KMS-11 (cell line): ENCODE results near the gene MRPS10.
"Not testable (repeated sequence)": the region's sequence is repeated elsewhere in the genome, so short reads cannot be mapped to it uniquely, and the experiment has no call there.

Source experiments
- H2AFZ ChIP-seq: fragments of 200-600 bp; sonication (generic); 2 replicates; pipeline ENCODE4 v1.6.1; 2016; ENCODE audit warnings: antibody characterized with exemption, mixed run types, low read depth
- H3K27ac ChIP-seq: fragments of 200-600 bp; sonication (generic); 2 replicates; pipeline ENCODE4 v1.6.1; 2016; ENCODE audit warnings: mild to moderate bottlenecking, mixed run types
- H3K27me3 ChIP-seq: fragments of 200-600 bp; sonication (generic); 2 replicates; pipeline ENCODE4 v1.6.1; 2017; ENCODE audit warnings: mild to moderate bottlenecking, low read depth, mixed run types, moderate library complexity; ENCODE audit not compliant: insufficient read depth
- H3K36me3 ChIP-seq: fragments of 200-600 bp; sonication (generic); 2 replicates; pipeline ENCODE4 v1.6.1; 2017; ENCODE audit warnings: mild to moderate bottlenecking, mixed run types; ENCODE audit not compliant: insufficient read depth
- H3K4me1 ChIP-seq: fragments of 200-600 bp; sonication (generic); 2 replicates; pipeline ENCODE4 v1.6.1; 2016; ENCODE audit warnings: mild to moderate bottlenecking, low read depth, mixed run types; ENCODE audit not compliant: poor library complexity, severe bottlenecking
- H3K4me2 ChIP-seq: fragments of 200-600 bp; sonication (generic); 2 replicates; pipeline ENCODE4 v1.7.0; 2016; ENCODE audit warnings: mild to moderate bottlenecking, mixed run types
- H3K4me3 ChIP-seq: fragments of 200-600 bp; sonication (generic); IDR thresholded peaks from 2 replicates; pipeline ENCODE4 v1.6.1; 2017; ENCODE audit warnings: low read depth, low read length, mixed read lengths; ENCODE audit not compliant: insufficient read depth
- H3K79me2 ChIP-seq: fragments of 200-600 bp; sonication (generic); 2 replicates; pipeline ENCODE4 v1.6.1; 2016; ENCODE audit warnings: low read depth, mixed run types; ENCODE audit not compliant: insufficient read depth
- H3K9ac ChIP-seq: fragments of 200-600 bp; sonication (generic); 2 replicates; pipeline ENCODE4 v1.6.1; 2016; ENCODE audit warnings: mild to moderate bottlenecking, mixed run types
- H4K20me1 ChIP-seq: fragments of 200-600 bp; sonication (generic); 2 replicates; pipeline ENCODE4 v1.6.1; 2016; ENCODE audit warnings: mild to moderate bottlenecking, mixed run types; ENCODE audit not compliant: insufficient read depth
- CTCF ChIP-seq: fragments of 200-600 bp; sonication (generic); conservative IDR thresholded peaks from 2 replicates; pipeline ENCODE4 v1.6.1; 2017; ENCODE audit warnings: low read depth, mild to moderate bottlenecking, antibody characterized with exemption, low read length, moderate library complexity, mixed read lengths

The MRPS10 gene

GRCh38 chr6:42204768-42205282 is 12.8 kb downstream of the MRPS10 start:
- no peak overlapping the region for H3K9ac ChIP-seq
- no peak overlapping the region for H3K27ac ChIP-seq
- H3K27me3 ChIP-seq, result no peaks in the 10 kb centered on the region
- H3K36me3 ChIP-seq, result peaks cover 3% of the 10 kb centered on the region; the same call in 1 of the 2 replicates
- no peaks in the 10 kb centered on the region for H3K79me2 ChIP-seq
- no peaks in the 10 kb centered on the region for H4K20me1 ChIP-seq
- no peak overlapping the region for H3K4me3 ChIP-seq
- H2AFZ ChIP-seq, result no peak overlapping the region
- no peak for TF ChIP-seq CTCF
- H3K4me1 ChIP-seq, result no peaks in the 10 kb centered on the region
- no peak overlapping the region for H3K4me2 ChIP-seq

GRCh38 chr6:42203183-42203582 is 14.5 kb downstream of the MRPS10 start:
- Histone ChIP-seq H3K27me3 (no peaks in the 10 kb centered on the region), H3K79me2 (no peaks in the 10 kb centered on the region), H3K9ac (no peak overlapping the region), H3K4me2 (no peak overlapping the region), H3K4me3 (no peak overlapping the region), H2AFZ (no peak overlapping the region), H3K4me1 (no peaks in the 10 kb centered on the region), H3K27ac (no peak overlapping the region), H4K20me1 (no peaks in the 10 kb centered on the region), H3K36me3 (peaks cover 2% of the 10 kb centered on the region; the same call in 1 of the 2 replicates)
- TF ChIP-seq CTCF, result no peak

GRCh38 chr6:42202131-42202915 is 15.3 kb downstream of the MRPS10 start:
- not testable (repeated sequence) for H3K79me2 ChIP-seq, H3K4me1 ChIP-seq, H3K4me3 ChIP-seq, H3K9ac ChIP-seq, H4K20me1 ChIP-seq, H3K4me2 ChIP-seq, H3K27me3 ChIP-seq, H3K27ac ChIP-seq, H2AFZ ChIP-seq, H3K36me3 ChIP-seq

GRCh38 chr6:42201382-42201781 is 16.3 kb downstream of the MRPS10 start:
- Histone ChIP-seq H3K36me3 (no peaks in the 10 kb centered on the region), H3K79me2 (no peaks in the 10 kb centered on the region), H2AFZ (no peak overlapping the region), H3K4me1 (no peaks in the 10 kb centered on the region), H3K27ac (no peak overlapping the region), H3K27me3 (no peaks in the 10 kb centered on the region), H3K9ac (no peak overlapping the region), H3K4me3 (no peak overlapping the region), H4K20me1 (no peaks in the 10 kb centered on the region), H3K4me2 (no peak overlapping the region)
- TF ChIP-seq CTCF, result no peak

GRCh38 chr6:42200035-42200434 is 17.6 kb downstream of the MRPS10 start:
- no peaks in the 10 kb centered on the region for H3K27me3 ChIP-seq
- H3K4me1 ChIP-seq, result no peaks in the 10 kb centered on the region
- H3K36me3 ChIP-seq, result no peaks in the 10 kb centered on the region
- H3K79me2 ChIP-seq, result no peaks in the 10 kb centered on the region
- H3K27ac ChIP-seq, result no peak overlapping the region
- H3K4me2 ChIP-seq, result no peak overlapping the region
- no peak for TF ChIP-seq CTCF
- H2AFZ ChIP-seq, result no peak overlapping the region
- no peaks in the 10 kb centered on the region for H4K20me1 ChIP-seq
- no peak overlapping the region for H3K4me3 ChIP-seq
- H3K9ac ChIP-seq, result no peak overlapping the region
